ENCODE measurements around the gene CD6.

CD6 gene

DNA sequence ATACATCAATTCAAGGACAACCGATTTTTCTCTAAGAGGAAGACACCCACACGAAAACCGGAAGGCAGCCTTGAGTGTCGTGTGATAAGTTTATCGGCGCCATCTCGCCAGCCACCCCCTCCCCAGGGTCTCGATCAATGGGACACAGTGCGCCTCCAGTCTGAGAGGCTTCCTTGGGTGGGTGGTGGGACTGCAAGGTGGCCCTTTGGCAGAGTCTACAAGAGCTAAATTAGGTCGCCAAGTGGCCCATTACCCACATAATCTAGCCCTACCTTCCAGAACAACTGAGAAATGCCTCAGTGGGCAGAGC is 64.0 kb downstream of the CD6 start:
- DNase-seq = no peak

DNA sequence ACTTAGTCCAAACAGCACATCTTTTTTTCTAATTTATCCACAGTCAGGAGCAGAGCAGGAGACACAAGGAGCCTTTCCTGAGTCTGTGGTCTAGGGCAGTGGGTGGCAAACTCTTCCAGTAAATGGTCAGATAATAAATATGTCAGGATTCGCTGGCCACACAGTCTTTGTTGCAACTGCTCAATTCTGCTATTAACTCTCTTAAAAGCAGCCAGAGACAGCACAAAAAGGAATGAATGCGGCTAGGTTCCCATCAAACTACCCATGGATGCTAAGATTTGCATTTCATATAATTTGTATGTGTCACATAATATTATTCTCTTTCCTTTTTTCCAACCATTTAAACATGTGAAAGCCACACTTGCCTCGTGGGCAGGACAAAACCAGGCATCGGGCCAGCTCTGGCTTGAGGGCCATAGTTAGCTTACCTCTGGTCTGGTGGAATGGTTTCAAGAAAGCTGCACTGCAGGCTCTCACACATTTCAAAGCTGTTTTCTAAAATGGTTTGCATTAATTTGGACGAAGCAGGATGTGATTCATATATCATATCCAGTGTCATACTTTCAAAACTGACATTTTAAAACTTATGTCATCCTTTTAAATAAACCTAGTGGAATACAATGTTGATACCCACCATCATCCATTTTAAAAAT is 66.1 kb downstream of the CD6 start:
- no peak for DNase-seq

DNA sequence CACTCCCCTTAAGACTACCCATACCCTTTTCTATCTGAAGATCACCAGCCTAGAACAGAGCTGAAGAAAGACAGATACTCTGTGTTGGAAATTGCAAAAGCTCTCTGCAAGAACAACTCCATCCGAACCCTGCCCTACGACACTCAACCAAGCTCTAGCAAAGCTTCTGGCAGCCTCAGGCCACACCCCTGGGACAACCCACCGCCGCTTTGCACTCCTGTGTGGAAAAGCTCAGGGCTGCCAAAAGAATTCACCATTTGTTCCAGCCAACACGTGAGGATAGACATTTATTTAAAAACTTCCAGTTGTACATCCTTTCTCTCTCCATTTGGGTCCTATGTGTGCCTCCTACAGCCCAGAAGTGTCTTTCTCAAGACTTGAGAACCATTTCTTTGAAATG is 68.4 kb downstream of the CD6 start:
- DNase-seq = no peak

DNA sequence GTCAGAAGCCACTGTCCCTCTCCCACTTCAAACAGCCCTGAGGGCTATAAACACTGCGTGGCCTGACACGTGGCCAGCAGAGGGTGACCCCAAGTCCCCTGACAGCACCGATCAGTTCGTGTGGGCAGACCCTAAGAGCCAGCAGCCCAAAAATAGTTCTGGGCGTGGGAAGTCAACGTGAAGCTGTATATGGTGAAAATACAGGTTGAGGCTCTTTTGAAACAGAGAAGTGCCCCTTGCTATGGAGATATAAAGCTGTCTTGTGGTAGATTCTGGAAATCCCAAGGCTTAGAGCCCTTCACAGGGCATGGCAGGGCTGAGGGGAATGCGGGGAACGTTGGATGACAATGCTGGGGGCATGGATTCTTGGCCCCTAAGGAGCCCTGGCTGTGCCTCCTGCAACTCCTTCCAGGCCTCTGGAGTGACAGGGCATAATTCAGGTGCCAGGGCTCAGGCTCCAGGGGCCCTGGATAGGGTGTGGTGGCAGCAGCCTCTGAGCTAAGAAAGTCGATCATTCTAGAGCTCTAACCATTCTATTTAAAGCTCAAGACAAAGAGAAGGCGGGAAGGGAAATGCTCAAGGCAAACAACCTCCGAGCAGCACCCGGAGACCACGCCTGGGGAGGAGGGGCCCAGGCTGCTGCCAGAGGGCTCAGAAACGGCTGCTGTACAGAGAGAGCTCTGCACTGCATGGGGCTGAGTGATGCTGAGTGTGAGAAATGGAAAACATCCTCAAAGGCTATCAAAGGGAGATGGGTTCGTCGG is 70.5 kb downstream of the CD6 start:
- DNase-seq = no peak

DNA sequence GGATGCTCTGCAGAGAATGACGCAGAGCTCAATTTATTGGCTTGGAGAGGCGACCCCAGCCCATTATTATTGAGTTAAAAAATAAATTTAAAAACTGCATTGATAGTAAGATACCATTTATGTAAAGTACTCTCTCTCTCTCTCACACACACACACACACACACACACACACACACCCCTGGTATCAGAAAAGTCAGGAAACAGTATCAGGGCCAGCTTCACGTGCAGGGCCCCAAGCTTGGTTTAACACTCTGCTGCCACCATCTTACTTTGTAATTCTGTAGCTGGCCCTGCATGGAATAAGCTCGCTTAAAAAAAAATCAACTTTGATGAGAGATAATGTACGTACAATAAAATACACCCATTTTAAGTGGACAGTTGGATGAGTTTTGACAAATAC is 71.1 kb downstream of the CD6 start:
- no peak for DNase-seq

DNA sequence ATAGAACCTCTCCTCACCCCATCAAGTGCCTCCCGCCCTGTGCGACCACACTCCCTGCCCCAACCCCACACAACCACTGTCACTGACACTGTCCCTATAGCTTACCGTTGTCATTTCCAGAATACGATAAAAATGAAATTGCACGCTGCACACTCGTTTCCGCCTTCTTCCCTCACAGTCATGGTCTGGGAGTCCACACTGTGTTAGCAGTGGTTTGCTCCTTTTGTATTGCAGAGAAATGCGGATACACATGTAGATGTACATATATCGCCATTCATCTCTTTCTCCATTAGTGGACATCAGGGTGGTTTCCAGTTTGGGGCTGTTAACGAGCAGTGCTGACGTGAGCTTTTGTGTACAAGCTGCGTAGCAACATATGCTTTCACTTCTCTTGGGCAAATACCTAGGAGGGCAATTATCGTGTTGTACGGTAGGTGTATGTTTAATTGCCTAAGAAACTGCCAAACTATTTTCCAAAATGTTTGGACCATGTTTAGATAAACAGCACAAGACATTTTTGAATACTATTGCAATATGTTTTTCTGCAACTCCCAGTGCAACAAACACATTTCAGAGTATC is 71.6 kb downstream of the CD6 start:
- DNase-seq = no peak

DNA sequence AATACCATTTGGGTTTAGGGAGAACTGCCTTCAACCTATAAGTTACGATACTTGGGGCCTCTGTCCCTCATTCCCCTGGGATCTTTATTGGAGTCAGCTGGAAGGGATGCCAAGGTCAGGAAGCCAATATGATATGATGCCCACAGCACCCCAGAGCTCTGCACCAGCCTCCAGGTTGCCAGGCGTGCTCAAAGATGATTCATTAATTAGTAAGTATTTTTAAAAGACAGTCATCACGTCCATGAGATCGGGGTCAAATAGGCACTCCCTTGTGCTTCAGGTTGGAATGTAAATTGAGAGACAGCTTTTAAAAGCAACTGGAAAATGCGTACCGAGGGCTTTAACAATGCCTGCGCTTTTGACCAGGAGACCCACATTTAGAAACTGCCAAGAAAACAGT is 73.8 kb downstream of the CD6 start:
- DNase-seq = no peak

DNA sequence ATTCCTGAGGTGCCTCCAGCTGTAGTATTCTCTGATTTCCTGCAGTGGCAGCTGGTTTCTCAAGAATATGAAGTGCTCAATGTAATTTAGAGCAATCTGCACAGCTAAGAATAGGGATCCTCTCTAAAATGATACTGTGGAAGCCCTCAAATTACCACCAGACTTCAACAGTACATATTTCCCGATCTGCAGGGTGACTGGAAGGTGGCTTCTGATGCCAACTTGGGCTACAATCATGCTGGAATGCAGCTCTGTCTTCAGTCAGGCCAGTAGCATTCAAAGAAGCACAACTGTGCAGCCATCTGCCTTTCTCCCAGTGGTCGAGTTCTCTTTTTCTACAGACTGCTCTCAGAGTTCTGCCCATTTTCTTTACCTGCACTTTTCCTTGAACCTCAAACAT is 75.4 kb downstream of the CD6 start:
- no peak for DNase-seq

DNA sequence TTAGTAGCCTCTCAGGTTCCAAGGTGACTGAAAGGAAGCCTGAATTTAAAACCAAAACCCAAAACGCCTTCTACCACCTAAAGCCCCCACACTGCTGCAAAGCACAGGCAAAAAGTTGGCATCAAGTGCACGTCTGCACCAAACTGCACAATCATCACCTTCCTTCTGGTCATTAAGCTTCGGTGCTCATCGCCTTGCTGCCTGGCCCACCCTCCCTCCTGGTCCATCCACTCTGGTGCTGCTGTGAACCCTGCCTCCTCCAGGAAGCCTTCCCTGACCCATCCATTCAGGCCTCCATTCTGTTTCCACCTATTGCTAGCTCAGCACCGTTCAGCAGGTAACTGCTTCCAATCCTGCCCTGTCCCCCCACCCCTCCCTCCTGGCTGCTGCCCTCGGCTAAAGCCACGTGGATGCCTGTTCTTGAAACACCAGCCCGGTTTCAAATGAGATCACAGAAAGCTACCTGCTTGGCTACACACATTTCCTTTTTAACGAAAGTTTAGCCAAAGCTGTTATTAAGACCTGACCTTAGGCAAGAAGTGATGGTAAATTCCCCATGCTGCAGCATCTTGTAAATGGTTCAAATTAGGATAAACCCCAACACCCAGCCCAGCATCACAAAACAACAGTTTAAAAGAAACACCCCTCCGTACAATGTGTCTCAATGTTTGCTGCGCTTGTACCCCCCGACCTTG is 77.0 kb downstream of the CD6 start:
- DNase-seq = no peak

DNA sequence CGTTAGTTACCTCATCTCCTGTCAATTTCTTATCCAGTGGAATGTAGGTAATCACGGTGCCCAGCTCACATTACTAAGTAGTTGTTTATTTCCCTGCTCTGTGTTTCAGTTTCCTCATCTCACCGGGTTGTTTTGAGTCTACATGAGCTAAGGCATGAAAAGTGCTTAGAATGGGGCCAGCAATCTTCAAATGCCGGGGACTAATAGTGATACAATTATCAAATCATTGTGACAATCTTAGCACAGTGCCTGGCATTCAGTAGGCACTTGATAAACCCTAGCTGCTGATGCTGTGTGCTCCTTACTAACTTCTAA is 77.5 kb downstream of the CD6 start:
- DNase-seq = no peak

DNA sequence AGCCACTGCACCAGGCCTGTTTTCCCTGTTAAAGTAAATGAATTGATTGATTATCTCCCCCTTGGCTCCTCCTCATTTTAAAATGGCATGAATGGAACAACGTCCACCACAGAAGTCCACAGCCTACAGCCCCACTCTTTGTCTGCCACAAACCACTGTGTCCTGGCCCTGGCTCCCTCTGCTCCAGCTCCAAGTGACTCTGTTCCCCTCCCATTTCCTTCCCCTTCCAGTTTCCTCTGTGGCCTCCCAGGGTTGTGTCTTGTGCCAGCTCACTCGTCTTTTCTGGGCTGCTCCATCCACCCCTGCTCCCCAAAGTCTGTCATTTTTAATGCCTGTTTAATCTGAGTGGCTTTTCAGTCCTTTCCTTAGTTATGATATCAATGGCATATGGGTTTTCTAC is 78.4 kb downstream of the CD6 start:
- no peak for DNase-seq

DNA sequence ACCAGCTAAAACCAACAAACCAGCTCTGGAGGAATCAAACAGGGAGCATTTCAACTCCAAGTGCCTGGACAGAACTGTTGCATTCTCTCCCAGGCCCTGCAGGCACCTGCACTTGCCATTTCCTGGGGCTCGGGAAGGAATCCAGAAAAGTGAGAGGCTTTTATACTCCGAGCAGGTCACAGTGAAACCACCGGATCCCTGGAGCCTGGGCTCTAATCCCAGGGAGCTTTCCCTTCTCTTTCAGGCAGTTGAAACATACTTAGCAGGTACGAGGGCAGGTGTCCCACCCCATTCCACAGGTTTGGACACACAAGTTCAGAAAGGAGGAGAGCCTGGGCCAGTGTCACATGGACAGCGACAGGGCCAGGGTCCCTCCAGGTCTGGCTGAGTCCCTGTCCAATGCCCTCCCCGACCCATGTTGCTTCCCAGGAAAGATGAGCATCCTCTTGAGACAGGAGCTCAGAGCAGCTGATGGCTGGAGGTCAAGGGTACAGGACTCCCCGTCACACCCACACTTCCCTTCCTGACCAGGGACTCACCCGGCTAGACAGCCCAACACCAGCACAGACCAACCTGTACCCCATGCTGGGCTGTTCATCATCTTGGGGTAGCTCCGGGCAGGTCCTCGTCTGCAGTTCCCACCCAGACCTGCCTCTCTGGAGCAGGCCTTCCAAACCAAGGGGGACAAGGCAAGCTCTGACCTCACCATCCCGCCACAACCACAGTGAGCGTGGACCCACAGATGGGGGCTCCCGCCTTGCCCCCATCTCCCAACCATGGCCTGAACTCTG is 80.9 kb downstream of the CD6 start:
- no peak for DNase-seq

DNA sequence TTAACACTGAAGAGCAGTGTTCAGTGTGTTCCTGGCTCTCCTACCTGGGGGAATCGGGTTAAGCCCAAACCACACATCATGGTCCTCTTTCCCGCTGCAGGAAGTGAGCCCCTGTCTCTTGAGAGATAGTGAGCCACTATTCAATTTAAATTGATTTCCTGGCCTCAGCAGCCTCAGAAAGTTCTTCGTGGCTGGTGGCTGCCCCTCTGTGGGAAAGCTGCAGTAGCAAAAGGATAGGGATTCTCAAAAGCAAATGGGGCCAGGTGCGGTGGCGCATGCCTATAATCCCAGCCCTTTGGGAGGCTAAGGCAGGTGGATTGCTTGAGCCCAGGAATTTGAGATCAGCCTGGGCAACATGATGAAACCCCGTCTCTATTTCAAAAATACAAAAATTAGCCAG is 81.7 kb downstream of the CD6 start:
- no peak for DNase-seq

DNA sequence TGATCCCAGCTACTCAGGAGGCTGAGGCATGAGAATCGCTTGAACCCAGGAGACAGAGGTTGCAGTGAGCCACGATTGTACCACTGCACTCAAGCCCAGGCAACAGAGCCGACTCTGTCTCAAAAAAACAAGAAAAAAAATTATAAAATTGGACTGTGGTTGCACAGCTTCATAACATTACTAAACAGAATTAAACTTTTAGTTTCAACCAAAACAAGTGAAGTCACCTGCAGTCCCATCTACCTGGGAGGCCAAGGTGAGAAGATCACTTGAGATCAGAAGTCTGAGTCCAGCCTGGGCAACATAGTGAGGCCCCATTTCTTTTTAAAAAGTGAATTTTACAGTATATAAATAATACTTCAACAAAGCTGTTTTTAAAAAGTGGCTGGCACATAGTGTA is 83.0 kb downstream of the CD6 start:
- DNase-seq = no peak

DNA sequence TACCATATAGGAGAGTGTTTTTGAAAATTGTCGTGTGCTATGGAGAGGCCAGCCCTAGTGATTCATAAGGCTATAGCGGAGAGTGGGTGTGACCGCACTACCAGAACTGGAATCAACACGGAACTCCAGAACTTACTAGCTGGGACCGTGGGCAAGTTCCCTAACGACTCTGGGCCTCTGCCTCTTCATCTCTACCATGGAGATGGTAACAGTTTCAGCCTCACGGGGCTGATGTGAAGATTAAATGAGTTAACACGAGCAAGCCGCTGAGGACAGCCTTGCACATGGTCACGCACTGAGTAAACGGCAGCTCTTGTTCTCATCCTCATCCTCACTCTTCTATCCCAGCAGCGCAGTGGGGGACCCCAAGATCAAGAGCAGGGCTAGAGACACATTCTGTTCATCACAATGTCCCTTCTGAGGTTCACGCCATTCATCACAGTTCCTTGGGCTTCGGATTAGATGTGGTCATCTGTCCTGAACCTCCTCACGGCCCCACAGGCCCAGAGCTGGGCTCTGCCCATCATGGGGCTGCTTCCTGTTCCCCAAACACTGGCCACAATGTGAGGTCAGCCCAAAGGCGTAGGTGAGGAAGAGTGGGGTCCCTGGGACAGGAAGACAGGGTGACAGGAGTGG is 83.6 kb downstream of the CD6 start:
- DNase-seq = no peak

DNA sequence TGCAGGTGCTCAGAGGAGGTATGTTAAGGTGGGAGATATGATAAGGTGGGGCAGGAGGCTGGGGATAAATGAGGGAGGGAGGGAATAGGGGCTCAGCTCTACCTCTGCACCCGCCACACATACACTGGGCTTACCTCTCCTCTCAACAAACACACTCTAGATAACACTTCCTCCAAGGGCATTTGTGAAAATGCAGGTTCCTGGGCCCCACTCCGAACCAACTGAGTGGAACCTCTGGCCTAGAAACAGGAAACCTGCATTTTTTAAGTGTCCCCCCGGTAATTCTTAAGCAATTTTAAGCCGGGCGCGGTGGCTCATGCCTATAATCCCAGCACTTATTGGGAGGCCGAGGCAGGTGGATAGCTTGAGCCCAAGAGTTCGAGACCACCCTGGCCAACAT is 84.3 kb downstream of the CD6 start:
- DNase-seq = no peak

DNA sequence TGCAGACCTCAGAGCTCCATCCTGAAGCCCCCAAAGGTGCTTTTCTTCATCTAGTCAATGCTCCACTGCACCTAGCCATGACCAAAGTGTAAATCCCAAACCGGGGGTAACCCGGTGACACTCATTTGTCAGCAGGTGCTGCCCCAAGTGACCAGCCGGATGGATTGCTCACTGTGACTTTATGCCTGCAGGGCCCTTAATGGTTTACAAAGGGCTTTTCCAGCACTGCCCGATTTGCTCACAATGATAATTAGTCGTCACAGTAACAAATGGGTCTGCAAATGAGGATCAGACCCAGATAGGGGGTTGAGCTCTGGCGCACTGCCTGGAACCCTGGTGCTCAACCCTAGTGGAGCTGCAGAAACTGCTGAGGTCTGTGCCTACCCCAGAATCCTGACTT is 85.1 kb downstream of the CD6 start:
- no peak for DNase-seq

DNA sequence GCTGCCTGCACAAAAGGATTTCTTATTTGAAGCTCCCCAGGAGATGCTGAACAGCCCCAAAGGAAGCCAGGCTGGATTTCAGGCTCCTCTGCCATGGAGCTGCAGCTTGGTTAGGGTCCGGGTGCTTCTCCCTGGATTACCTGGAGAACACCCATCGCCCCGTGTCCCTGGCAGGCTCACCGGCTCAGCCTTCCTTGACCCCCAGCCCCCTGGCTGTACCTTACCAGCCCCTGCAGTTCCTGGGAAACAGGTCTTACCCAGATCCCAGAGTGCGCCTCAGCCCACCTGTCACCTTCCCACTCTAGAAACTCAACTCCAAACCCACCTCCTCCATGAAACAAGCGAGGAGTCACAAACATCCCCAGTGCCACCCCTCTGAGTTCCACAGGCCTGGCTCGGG is 85.5 kb downstream of the CD6 start:
- DNase-seq = no peak

DNA sequence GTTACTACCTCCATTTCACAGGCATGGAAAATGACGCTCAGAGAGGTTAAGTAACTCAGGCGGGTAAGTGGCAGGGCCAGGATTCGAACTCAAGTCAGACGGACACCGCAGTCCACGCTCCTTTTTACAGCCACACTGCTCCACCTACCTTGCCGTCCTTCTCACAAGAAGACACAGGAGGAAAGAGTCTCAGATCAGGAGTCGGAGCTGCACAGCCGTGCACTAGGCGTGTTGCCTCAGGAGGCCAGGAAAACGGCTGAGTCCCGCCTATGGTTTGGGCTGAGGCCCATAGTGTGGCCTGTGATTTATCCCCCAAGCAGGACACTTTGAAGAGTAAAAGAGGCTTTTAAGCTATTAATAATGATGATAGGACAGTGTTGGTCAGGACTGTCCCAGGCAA is 86.1 kb downstream of the CD6 start:
- no peak for DNase-seq

DNA sequence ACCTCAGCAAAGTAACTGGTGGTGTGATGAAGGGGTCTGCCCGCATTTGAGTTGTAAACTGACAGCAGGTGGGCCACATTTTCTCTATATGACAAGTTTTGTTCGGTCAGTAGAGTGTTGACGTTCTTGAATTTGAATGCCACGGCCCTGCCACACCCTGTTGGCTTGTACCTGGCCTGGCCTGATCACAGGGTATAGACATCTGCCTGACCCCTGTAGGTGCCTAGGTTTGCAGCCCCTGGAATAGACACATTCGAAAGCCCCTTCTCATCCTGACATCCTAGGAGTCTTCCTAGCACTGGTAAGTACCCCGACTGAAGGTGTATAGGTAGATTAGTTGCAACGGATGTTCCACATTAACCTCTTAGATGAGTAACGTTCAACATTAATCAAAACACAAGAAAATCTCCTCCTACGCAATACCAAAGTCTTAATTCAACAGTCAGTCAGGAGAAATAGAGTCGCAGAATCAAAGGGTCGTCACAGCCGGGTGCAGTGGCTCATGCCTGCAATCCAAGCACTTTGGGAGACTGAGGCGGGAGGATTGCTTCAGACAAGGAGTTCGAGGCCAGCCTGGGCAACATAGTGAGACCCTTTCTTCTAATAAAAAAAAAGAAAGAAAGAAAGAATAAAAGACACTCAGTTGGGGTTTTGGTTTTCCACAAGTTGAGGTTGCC is 87.2 kb downstream of the CD6 start:
- no peak for DNase-seq

DNA sequence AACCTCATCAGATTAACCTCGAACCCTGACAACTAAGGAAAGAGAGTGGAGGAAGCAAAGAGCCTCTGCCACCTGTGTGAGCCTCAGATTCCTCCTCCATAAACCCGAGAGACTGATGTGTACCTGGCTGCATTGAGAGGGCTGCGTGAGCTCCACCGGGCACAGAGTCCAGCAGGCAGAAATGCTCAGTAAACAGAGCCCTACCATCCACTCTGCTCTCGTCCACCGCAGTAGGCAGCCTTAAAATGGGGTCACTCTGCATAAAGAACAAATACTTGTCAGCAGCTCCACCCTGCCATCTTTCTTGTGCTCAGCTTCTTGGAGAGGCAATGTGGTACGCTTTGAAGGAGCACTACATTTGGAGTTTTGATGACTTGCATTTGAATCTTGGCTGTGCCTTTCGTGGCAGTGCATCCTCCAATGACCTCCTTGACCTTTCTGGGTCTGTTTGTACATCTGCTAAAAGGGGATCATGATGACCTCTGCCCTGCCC is 87.8 kb downstream of the CD6 start:
- no peak for DNase-seq
